SKM-1 treated with dmso at 0.1 percent for 144 hours (cell line): Measurements from ENCODE around the gene RSAD1.

ENCODE experiments used
- DNase-seq: peaks from one replicate; lab custom pipeline; 2025; ENCODE audit not compliant: unreplicated experiment; lab: John Stamatoyannopoulos, UW

RSAD1 gene

GRCh38 chr17:50488880-50489279 lies 10.2 kb downstream of the RSAD1 start:
- DNase-seq, result no peak

GRCh38 chr17:50491505-50491904 lies 12.8 kb downstream of the RSAD1 start:
- DNase-seq, result no peak

- no peak for DNase-seq
Measured at GRCh38 chr17:50492214-50492613, 13.6 kb downstream of the RSAD1 start.

GRCh38 chr17:50493744-50494143 lies 15.1 kb downstream of the RSAD1 start:
- no peak for DNase-seq

GRCh38 chr17:50495217-50495823 lies 16.7 kb downstream of the RSAD1 start:
- DNase-seq, result no peak

GRCh38 chr17:50495918-50496317 lies 17.3 kb downstream of the RSAD1 start:
- DNase-seq, result no peak

GRCh38 chr17:50498021-50498874 lies 19.6 kb downstream of the RSAD1 start:
- no peak for DNase-seq

- no peak for DNase-seq
Measured at GRCh38 chr17:50499270-50499669, 20.6 kb downstream of the RSAD1 start.

- no peak for DNase-seq
Measured at GRCh38 chr17:50499721-50500120, 21.1 kb downstream of the RSAD1 start.

- DNase-seq, result peak; percentile 18
Measured at GRCh38 chr17:50501054-50501453, 22.4 kb downstream of the RSAD1 start.

- DNase-seq, result no peak
Measured at GRCh38 chr17:50502301-50502990, 23.8 kb downstream of the RSAD1 start.

GRCh38 chr17:50505591-50506130 lies 27.0 kb downstream of the RSAD1 start:
- DNase-seq, result no peak

GRCh38 chr17:50506298-50506697 lies 27.6 kb downstream of the RSAD1 start:
- DNase-seq, result no peak

GRCh38 chr17:50507871-50508572 lies 29.4 kb downstream of the RSAD1 start, which contains the start of gene MYCBPAP:
Gene MYCBPAP (plus strand): TSS chr17:50508439. CDS start chr17:50508675, 236 bp downstream.
- peak; percentile 52 for DNase-seq

- DNase-seq, result no peak
Measured at GRCh38 chr17:50508573-50509460, 30.2 kb downstream of the RSAD1 start.

- DNase-seq, result no peak
Measured at GRCh38 chr17:50511058-50511457, 32.4 kb downstream of the RSAD1 start.

GRCh38 chr17:50513495-50513894 lies 34.8 kb downstream of the RSAD1 start:
- DNase-seq, result no peak

- DNase-seq, result no peak
Measured at GRCh38 chr17:50514388-50514787, 35.7 kb downstream of the RSAD1 start.

GRCh38 chr17:50514936-50515702 lies 36.5 kb downstream of the RSAD1 start:
- DNase-seq, result no peak
